ENCODE measurements around the gene CFDP1. TPM values are rescaled to one million over a fixed set of nuclear protein-coding genes. Genes with fewer than 3 reads are reported as not detected.

Gene CFDP1
- total and polyA plus RNA-seq, 2 donors (not counting 3 experiments of a cell fraction or from before 2014, with no cell fraction given) = 17.8 to 53.8 TPM

DNA sequence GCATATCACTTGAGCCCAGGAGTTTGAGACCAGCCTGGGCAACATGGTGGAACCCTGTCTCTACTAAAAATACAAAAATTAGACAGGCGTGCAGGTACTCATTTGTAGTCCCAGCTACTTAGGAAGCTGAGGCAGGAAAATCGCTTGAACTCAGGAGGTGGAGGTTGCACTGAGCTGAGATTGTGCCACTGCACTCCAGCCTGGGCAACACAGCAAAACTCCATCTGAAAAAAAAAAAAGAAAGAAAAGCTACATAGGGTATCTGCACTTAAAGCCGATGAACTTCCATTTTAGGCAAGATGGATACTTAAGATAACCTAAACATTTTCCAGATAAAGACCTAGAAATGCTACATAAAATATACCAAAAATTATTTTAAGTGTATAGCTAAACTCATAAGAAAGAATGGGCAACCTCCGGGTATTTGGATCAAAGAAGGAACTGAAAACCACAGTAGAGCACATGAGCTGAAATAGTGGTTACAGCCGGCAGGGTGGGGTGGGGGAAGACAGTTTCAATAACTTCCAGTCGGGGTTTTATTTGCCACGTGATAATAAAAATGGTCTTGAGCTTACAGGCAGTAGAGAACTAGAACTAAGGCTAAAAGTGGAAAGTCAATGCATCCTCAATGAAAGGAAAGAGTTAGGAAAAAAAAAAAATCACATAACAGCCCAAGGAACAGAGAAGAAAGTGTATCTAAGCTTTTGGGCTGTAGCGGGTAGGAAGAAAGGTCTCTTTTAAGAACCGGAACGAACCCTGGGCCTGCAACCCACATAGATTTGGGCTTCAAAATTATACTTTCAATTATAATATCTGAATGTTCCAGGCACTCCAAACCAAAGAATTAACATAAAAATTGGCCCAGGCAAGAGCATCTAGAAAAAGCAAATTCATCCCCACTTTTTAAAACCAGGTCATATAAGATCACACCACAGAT lies 53.1 kb downstream of the CFDP1 start:
- no peak overlapping the region for H2AFZ ChIP-seq (ENCODE audit: low read depth, low read length)
- dilution Hi-C loops (cut with MboI; ENCODE audit: extremely low pct_ligation_motif_present, low sequenced_read_pairs) (no loop called here), intact Hi-C loops (cut with micrococcal nuclease) (loop anchor here (1.0 kb wide), 3 partner anchors 29 to 75 kb away; no protein-coding TSS in a partner anchor)
- DNase-seq (ENCODE audit: low read depth, low spot score) (peak; percentile 17), FAIRE-seq (no peak)
- H3K9ac ChIP-seq (replicated peaks; ENCODE audit: extremely low read depth, insufficient read depth, low read length) = peak overlapping the region; percentile 24
- no peaks in the 10 kb centered on the region for H3K36me3 ChIP-seq (ENCODE audit: control insufficient read depth in 2 of 2, extremely low read depth in 1 of 2, insufficient read depth in 2 of 2, low read length in 2 of 2)
- no peaks in the 10 kb centered on the region for H3K27me3 ChIP-seq (ENCODE audit: control insufficient read depth in 2 of 2, insufficient read depth in 2 of 2, low read length in 2 of 2)
- no peak overlapping the region for H3K4me3 ChIP-seq (replicated peaks in 1 of 3; ENCODE audit: insufficient read depth in 1 of 3, low read depth in 1 of 3, low read length in 3 of 3)
- H3K79me2 ChIP-seq (ENCODE audit: control insufficient read depth, insufficient read depth, low read length) = no peaks in the 10 kb centered on the region
- CTCF ChIA-PET = interaction anchor here (0.8 to 7.5 kb wide), 15 partner anchors 9 to 181 kb away, joined by 3 to 120 read pairs (median 4); no protein-coding TSS in a partner anchor
- TF ChIP-seq CTCF (IDR thresholded peaks at IDR 0.05; ENCODE audit: extremely low read depth in 1 of 2, insufficient read depth in 1 of 2, low read depth in 1 of 2, low read length in 2 of 2) = no peak
- POLR2A ChIA-PET = interaction anchor here (0.7 to 1.2 kb wide), 3 partner anchors 38 to 210 kb away, joined by 3 to 4 read pairs (median 3); no protein-coding TSS in a partner anchor
- H4K20me1 ChIP-seq (replicated peaks; ENCODE audit: control insufficient read depth, extremely low read depth, insufficient read depth, low read length) = no peaks in the 10 kb centered on the region
- peaks cover 55% of the 10 kb centered on the region for H3K4me1 ChIP-seq (ENCODE audit: control insufficient read depth, extremely low read depth, insufficient read depth, low read length)
- peak overlapping the region; percentile 57 for H3K4me2 ChIP-seq (ENCODE audit: insufficient read depth, low read length)
- no peaks in the 10 kb centered on the region for H3K9me3 ChIP-seq (replicated peaks; ENCODE audit: control insufficient read depth, insufficient read depth, low read length)
- no peaks in the 10 kb centered on the region for H3K9me1 ChIP-seq (replicated peaks; ENCODE audit: control insufficient read depth, extremely low read depth, insufficient read depth, low read length)
- H3K27ac ChIP-seq (ENCODE audit: insufficient read depth, low read depth, low read length) = peak overlapping the region; percentile 59
- TSS peak; percentile 40 for BruUV-seq (replicated peaks)

DNA sequence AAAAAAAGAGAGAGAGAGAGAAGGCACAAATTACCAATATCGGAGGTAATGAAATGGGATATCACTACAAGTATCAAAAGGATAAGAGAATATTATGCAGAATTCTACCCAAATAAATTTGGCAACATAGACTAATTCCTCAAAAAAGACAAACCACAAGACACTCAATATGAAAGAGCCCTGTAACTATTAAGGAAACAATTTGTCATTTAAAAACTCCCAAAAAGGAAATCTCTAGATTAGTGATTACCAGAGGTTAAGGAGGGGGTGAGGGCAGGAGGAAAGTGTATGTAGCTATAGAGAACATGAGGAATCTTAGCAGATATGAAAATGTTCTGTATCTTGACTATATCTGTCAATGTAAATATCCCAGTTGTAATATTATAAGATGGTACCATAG lies 54.0 kb downstream of the CFDP1 start:
- no peaks in the 10 kb centered on the region for H3K9me3 ChIP-seq (replicated peaks; ENCODE audit: control insufficient read depth, insufficient read depth, low read length)
- H3K27ac ChIP-seq (ENCODE audit: insufficient read depth, low read depth, low read length) = no peak overlapping the region
- no peak for FAIRE-seq
- no peak for DNase-seq (ENCODE audit: low read depth, low spot score)
- H3K4me3 ChIP-seq (replicated peaks in 1 of 3; ENCODE audit: insufficient read depth in 1 of 3, low read depth in 1 of 3, low read length in 3 of 3) = no peak overlapping the region
- no peaks in the 10 kb centered on the region for H4K20me1 ChIP-seq (replicated peaks; ENCODE audit: control insufficient read depth, extremely low read depth, insufficient read depth, low read length)
- ChIA-PET POLR2A (no interaction called here), CTCF (interaction anchor here (0.8 to 7.5 kb wide), 12 partner anchors 12 to 180 kb away, joined by 3 to 120 read pairs (median 5); no protein-coding TSS in a partner anchor)
- H2AFZ ChIP-seq (ENCODE audit: low read depth, low read length) = no peak overlapping the region
- no peak for TF ChIP-seq JUN (IDR thresholded peaks at IDR 0.05; ENCODE audit: borderline replicate concordance, insufficient read depth, insufficient read length, low read depth)
- no peak for TF ChIP-seq POLR2AphosphoS5 (IDR thresholded peaks at IDR 0.05; ENCODE audit: insufficient read depth, low read depth, low read length)
- no peak for TF ChIP-seq CTCF (IDR thresholded peaks at IDR 0.05; ENCODE audit: extremely low read depth in 1 of 2, insufficient read depth in 1 of 2, low read depth in 1 of 2, low read length in 2 of 2)
- TF ChIP-seq EZH2 (IDR thresholded peaks at IDR 0.05; ENCODE audit: borderline replicate concordance, low read depth, low read length, severe bottlenecking) = no peak
- TF ChIP-seq FOS (IDR thresholded peaks at IDR 0.05; ENCODE audit: borderline replicate concordance, insufficient read depth, low read length) = no peak
- no peak for TF ChIP-seq POLR2A (IDR thresholded peaks at IDR 0.05; ENCODE audit: low read depth, low read length)
- no peak for TF ChIP-seq MAX (IDR thresholded peaks at IDR 0.05; ENCODE audit: insufficient read depth, insufficient read length)
- TF ChIP-seq MYC (IDR thresholded peaks at IDR 0.05; ENCODE audit: low read depth, low read length) = no peak
- no peak for TF ChIP-seq GATA2 (IDR thresholded peaks at IDR 0.05; ENCODE audit: insufficient read depth, insufficient read length, low read depth, low read length)
- intact Hi-C loops (cut with micrococcal nuclease) (no loop called here), dilution Hi-C loops (cut with MboI; ENCODE audit: extremely low pct_ligation_motif_present, low sequenced_read_pairs) (no loop called here)
- H3K36me3 ChIP-seq (ENCODE audit: control insufficient read depth in 2 of 2, extremely low read depth in 1 of 2, insufficient read depth in 2 of 2, low read length in 2 of 2) = no peaks in the 10 kb centered on the region
- no TSS peak for BruUV-seq (replicated peaks)
- no peak overlapping the region for H3K9ac ChIP-seq (replicated peaks; ENCODE audit: extremely low read depth, insufficient read depth, low read length)
- H3K79me2 ChIP-seq (ENCODE audit: control insufficient read depth, insufficient read depth, low read length) = no peaks in the 10 kb centered on the region
- no peaks in the 10 kb centered on the region for H3K27me3 ChIP-seq (ENCODE audit: control insufficient read depth in 2 of 2, insufficient read depth in 2 of 2, low read length in 2 of 2)
- peaks cover 50% of the 10 kb centered on the region for H3K4me1 ChIP-seq (ENCODE audit: control insufficient read depth, extremely low read depth, insufficient read depth, low read length)
- H3K9me1 ChIP-seq (replicated peaks; ENCODE audit: control insufficient read depth, extremely low read depth, insufficient read depth, low read length) = no peaks in the 10 kb centered on the region
- H3K4me2 ChIP-seq (ENCODE audit: insufficient read depth, low read length) = no peak overlapping the region
